GM18498 (cell line): Measurements from ENCODE around the gene RAB26.
"Not testable (repeated sequence)": the region's sequence is repeated elsewhere in the genome, so short reads cannot be mapped to it uniquely, and the experiment has no call there.

Source experiments
- ATAC-seq: cut with Tn5 transposase; IDR thresholded peaks from one replicate; pipeline ENCODE4 v1.9.1; 2021; ENCODE audit warnings: mild to moderate bottlenecking, moderate library complexity; ENCODE audit not compliant: unreplicated experiment

The RAB26 gene

DNA sequence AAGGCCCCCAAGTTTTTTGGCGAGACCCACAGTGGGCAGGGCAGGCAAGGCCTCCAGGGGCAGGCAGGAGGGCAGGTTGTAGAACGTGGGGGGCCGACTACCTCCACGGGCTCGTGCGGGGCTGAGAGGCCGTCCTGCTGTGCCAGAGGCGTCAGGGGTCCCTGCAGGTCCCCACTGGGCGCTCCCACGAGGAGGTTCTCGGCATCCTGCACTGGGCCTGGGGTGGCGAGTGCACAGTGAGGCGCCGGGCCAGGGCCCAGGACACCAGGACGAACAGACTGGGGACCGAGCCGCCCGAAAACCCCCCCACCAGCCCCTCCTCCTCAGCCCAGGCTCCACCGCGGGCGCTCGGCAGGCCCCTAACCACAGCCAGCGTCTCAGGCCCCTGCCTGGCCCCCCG, 32.0 kb upstream of the RAB26 start:
- not testable (repeated sequence) for ATAC-seq

DNA sequence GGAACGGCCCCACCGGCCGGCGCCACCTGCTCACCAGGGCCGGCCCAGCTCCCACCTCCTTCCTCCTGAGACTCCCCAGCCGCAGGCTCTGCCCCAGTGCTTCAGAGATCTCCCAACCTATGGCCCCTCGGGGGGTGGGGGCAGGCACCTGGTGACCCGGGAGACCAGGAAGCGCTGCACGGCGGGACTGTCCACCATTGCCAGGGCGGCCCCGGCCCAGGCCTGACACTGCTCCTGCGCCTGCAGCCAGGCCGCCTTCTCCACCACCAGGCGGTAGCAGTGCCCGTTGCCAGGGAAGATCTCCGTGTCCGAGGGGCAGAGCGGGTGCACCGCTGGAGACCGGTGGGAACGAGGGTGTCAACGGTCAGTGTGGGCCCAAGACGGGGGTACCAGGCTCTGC, 31.1 kb upstream of the RAB26 start:
- not testable (repeated sequence) for ATAC-seq

DNA sequence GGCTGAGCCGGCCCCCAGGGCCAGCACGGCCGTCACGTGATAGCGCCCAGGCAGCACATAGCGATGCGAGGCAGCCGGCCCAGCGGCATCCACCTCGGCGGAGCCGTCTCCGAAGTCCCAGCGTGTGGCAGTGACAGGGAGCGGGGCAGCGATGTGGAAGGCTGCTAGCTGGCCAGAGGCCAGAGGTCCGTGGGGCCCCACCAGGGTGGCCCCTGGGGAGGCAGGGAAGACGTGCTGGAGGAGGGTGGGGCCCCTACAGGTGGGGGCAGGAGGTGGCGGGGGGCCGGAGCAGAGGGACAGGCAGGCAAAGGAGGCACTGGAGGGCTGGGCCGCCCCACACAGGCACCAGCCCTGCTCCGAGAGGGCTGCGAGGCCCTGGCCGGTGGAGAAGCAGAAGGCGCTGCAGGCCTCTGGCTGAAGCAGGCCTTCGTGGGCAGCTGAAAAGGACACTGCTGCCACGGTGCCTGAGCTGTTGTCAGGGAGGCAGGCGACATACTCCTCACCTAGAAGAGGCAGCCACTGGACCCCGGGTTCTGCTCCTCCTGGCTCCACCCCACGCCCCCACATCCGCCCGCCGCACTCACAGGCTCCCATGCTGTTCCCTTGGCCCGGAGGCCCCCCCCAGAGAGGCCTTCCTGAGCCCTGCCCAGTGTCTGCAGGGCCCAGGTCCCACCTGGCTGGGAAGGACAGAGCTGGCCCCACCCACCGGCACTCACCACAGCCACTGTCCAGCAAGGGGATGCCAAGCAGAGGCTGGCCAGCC, 30.3 kb upstream of the RAB26 start:
- not testable (repeated sequence) for ATAC-seq

DNA sequence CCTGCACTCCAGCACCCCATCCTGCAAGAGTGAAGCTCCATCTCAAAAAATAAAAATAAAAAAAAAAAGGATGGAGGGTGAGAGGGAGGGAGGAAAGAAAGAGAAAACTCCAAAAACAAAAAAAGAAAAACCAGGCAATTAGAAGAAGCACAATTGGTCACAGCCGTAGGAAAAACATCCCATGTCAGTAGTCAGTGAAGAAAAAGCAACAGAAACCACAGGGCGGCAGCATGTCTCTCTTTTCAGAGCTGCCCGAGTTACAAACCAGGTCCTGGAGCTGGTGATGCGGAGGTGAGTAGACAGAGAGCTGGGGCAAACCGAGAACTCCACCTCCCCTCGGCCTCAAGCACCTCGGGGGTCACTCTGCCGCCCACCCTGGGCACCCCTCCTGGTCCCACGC, 27.1 kb upstream of the RAB26 start:
- not testable (repeated sequence) for ATAC-seq

DNA sequence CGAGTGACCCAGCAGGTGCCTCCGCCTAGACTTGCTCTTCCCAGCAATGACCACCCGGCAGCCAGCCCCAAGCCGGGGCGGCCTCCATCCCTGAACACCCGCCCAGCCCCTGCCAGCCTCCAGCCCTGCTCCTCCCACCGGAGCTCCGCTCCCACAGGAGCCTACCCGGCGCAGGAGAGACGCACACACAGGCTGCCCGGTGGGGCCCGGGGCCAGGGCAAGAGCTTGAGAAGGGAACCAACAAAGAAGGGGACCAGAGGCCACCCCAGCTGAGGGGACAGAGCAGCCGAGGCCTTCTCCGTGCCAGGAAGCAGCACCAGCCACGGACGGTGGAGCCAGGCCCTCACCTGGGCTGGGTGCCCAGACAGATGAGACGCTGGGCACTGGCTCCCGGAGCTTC, 26.6 kb upstream of the RAB26 start:
- no peak for ATAC-seq

DNA sequence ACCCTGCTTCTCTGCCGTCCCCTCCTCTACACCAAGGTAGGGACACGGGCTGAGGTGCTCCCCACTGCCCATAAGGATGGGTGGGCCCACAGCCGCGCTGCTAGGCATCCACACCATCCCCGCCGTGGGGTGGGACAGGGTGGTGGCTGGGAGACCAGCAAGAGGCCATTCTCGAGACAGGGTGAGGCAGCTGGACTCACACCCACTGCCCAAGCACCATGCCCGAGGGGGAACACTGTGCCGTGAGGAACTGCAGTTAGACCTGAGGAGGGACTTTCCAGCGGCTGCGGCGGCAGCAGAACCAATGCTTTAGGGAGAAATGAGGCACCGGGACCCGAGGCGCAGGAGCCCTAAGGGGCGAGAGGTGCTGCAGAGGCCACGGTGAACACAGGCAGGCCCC, 26.0 kb upstream of the RAB26 start:
- no peak for ATAC-seq

DNA sequence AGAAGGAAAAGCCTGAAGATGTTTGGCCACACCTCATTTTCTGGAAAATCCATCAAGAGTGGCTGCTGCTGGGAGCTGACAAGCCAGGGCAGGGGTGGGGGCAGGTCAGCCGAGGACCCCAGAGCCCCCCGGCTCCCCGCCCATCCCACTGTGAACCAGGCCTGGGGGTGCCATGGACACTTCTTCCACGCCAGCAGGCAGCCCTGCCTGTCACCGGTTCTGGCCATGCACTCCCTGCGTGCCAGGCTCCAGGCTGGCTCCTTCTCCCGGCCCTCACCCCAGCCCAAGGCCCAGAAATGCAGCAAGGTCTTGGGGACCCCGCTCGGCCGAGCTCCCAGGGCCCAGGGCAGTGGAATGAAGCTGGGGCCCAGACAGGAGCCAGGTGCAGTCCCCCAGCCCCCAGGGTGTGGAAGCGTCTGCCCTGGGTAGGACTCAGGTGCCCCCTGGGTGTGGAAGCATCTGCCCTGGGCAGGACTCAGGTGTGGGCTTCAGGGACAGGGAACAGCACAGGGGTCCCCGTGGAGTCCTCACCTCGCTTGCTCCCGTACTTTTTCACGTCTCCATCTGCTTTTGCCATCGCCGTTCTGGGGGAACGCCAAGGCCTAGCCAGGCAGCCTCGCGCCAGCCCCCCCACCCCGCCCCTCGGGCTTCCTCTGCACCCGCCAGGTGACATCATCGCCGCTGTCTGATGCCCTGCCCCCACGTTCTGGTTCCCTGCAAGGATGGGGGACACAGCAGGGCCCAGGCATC, 25.3 kb upstream of the RAB26 start:
- not testable (repeated sequence) for ATAC-seq

DNA sequence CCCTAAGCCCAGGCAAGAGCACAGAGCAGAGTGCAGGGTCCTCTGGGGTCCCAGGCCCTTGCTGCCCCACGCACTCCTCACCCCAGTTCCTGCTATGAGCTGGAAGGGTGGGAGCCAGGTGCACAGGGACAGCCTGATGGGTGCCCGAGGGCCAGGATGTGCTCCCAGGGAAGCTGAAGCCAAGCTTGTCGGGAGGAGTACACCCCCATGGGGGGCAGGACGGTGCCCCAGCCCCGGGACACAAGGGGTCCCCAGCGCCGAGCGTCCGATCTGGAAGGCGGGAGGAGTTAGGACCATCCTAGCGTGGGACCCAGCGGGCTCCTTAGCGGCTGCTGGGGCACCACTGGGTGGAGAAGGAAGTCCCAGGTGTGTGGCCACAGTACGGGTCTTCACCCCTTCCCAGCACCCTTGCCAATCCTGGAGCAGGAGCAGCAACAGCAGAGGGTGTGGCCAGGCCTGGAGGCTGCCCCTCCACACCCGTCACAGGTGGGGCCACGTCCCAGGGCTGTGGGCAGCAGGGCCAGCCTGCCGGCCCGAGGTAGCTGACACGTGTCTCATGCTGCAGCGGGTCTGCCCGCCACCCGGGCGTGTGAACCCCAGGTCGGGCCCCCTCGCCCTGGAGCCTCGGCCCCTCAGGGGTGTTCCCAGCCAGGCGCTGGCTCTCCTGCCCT, 24.6 kb upstream of the RAB26 start:
- ATAC-seq = not testable (repeated sequence)

DNA sequence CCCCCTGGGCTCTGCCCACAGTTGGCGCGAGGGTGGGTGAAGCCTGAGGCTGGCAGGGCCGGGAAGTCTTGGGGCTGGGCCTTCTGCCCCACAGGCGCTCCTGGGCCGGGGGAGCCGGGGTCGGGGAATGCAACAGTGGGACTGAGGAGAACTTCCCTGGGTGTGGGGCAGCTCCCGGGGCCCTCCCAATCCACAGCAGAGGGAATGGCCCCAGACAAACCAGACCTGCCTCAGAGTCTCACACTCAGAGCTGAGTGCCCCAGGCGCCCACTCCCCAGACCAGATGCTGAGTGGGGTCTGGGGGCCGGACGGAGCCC, 24.1 kb upstream of the RAB26 start:
- not testable (repeated sequence) for ATAC-seq

DNA sequence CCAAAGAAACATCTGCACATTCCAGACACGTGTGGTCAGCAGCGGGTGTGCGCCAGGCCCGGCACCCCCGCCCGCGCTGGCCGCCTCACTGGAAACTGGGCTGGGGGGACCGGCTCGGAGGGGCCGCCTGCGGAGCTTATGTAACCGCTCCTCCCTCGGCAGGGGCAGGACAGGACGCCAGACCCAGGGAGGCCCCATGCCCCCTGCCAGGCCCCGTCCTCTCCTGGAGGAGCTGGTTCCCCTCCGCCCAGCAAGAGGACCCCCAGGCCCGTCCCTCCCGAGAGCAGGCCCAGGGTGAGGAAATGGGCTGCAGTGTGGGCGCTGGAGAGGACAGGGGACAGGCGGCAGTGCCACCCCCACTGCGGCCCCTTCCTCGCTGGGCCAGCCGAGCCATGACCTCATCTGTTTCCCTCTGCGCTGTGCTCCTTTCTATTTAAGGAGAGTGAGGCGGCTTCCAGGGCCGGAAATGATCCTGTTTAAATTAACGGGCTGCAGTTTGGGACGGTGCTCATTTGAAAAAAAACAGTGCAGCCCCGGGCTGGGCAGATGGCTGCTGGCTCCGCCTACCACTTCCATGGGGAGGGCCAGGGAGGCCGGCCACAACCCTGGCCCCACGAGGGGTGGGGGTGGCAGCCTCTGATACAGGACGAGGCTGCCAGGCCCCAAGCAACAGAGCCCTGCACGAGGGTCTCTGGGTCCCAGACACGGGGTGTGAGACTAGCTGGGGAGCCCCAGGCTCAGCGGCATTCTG, 23.6 kb upstream of the RAB26 start:
- ATAC-seq = not testable (repeated sequence)

DNA sequence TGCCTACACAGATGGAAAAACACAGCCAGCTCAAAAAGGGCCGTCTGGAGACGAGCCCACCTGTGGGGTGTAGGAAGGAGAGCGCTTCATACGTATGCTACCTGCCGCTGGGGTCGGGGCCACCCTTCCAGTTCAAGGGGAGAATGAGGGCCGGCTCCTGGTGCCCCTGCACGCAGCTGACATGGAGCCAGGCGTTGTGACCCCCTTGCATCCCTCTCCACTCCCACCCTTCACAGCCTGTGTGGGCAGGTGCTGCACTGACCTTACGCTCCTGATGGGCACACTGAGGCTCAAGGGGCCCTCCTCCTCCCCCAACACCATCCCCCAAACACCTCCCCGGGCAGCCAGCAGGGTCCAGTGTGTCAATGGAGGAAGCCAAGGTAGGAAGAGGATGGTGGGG, 22.8 kb upstream of the RAB26 start:
- not testable (repeated sequence) for ATAC-seq

DNA sequence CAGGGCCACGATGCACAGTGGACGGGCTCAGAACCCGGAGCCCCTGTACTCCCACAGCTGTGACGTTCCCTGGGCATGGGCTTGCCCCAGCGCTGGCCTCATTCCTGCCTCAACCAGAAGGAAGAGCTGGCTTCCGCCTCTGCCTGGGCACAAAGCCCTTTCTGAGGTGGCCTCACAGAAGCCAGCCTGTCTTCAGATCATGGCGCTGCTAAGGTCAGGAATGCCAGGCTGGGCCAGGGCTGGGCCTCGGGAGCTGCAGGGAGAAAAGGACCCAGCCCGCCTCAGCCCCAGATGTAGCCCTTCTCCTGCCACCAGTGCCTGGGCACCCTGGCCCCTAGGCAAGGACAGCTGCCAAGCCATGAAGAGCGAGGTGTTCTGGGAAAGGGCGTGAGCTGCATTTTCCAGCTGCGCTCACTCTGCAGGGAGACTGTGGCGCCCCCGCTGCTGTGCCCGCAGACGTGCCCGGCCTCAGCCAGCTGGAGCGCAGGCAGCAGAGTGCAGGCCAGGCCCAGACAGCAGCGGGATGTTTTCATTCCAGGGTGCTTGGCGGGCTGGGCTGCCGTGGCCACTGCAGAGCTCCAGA, 22.2 kb upstream of the RAB26 start:
- not testable (repeated sequence) for ATAC-seq

DNA sequence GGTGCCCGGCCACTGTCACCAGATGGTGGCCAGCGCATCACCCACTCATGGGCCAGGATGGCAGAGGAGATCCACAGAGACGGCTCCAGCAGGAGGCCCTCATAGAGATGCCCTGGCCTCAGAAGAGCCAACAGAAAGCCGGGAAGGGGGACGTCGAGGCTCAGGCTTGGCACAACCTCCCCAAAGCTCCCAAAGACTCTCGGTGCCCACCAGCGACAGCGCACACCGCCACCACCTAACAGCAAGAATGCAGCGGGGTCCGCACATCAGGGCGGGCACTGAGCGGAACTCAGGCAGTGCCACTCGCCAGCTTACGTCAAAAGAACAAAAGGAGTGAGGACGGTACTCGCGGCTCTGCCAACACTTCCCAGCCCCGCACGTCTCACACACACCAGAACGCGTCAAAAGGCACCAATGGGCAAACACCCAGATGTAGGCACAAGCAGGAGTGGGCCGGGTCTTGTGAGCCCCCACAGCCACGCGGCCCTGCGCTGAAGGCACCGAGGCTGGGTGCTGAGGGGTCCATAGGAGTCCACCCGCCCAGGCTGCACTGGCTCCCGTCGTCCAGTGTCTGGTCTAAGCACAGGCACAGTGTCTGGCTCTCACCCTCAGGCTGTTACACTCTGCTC, 21.4 kb upstream of the RAB26 start:
- not testable (repeated sequence) for ATAC-seq

DNA sequence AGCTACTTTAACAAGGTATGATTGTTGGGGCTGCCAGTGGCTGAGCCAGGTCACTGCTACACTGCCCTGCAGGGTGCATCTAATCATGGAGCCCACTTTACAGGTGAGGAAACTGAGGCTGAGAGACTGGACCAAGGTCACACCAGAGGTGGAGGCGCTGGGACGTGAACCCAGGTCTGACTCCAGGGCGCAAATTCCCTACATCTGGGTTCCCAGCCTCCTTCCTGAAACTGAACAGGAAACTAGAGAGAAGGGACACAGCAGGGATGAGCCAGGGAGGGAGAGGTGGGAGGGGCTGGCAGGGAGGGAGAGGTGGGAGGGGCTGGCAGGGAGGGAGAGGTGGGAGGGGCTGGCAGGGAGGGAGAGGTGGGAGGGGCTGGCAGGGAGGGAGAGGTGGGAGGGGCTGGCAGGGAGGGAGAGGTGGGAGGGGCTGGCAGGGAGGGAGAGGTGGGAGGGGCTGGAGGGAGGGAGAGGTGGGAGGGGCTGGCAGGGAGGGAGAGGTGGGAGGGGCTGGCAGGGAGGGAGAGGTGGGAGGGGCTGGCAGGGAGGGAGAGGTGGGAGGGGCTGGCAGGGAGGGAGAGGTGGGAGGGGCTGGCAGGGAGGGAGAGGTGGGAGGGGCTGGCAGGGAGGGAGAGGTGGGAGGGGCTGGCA, 20.7 kb upstream of the RAB26 start:
- not testable (repeated sequence) for ATAC-seq

DNA sequence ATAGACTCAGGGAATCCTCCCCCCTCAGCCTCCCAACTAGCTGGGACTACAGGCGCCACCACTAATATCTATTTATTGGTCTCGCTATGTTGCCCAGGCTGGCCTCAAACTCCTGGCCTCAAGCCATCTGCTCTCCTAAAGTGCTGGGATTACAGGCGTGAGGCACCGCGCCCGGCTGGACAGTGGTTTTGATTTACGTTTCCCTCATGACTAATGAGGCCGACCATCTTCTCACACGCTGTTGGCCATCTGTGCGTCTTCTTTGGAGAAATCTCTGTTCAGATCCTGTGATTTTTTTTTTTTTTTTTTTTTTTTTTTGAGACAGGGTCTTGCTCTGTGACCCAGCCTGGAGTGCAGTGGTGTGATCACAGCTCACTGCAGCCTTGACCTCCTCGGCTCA, 19.2 kb upstream of the RAB26 start:
- not testable (repeated sequence) for ATAC-seq

DNA sequence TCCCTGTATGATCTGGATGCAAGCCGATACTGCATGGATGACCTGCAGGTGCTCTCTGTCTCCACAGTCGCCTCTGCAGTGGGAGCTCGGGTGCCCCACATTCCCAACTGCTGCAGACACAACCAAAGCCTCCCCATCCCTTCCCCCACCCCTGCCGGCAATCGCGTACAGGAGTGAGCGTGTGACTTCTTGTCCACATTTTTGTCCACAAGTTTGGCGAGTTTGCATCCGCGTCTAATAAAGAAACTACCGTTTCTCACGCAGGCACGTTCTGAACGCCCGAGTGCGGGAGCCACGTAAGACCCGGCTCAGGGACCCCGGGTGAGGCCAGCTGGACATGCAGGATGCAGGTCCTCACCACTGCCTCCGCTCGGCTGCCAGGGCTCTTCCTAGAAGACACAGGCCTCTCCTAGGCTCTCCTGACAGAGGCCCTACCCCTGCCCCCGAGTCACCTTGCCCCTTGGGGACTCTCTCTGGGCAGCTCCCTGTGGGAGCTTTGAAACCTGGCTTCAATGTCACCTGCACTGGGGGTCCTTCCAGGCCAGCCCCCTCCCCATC, 18.5 kb upstream of the RAB26 start:
- not testable (repeated sequence) for ATAC-seq

DNA sequence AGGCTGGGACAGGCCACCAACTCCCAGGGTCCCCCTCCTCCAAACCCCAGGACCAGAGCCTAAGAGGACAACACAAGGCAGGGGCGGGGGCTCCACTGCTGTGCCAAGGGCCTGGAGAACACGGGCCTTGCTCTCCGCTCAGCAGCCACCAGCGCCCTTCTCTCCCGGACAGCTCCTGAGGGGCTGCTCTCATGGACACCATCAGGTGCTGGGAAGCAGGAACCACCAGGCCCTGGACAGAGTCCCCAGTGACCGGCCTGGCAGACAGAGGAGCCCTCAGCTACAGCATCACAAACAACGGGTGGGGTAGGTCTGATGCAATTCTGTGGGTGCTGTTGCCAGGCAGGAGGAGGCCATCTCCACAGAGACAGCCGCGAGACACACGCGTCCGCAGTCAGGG, 14.6 kb upstream of the RAB26 start:
- ATAC-seq = not testable (repeated sequence)

DNA sequence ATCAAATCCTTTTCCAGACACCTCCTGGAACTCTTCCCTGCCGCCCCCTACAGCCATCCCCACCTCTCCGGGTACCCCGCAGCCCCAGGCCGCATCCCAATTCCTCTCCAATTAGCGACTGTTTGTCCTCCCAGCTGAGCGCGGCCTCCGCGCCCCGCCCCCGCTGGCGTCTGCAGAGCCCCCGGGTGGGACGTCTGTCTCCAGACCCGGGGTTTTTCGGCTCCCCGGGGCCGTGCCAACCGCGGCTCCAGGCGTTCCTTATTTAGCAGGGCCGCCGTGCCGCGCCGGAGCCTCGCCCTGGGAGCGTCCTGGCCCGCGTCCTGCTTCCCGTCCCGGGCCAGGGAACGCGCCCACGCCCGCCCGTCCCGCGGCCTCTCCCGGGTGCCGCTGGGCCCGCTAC, 13.4 kb upstream of the RAB26 start:
- ATAC-seq = not testable (repeated sequence)

DNA sequence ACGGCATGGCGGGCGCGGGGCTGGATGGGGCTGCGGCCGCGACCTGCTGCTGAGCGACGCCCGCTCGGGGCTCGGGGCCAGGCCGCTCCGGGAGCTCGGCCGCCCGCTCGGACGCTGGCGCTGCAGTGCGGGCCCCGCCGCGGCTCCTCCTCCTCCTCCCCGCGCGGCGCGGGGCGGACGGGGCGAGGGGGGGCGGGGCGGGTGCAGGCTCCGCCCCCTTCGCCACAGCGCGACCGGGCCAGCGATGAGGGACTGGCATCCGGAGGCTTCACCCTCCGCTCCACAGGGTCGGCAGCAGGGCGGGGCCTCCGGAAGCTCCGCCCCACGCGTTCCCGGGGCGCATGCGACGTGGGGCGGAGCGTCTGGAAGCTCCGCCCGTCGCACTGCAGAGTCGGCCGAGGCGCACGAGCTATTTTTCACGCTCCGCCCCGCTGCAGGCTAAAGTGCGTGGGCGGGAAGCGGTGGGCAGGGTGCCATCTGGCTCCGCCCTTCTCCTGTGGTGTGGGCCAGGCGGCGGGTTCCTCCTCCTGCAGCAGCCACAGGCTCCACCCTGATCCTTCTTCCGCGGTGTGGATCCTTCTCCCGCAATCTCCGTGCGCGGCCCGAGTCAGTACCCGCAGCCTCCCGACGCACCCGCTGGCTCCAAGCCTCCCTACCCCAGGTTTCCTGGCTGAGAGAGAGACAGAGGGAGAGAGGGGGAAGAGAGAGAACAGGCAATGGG, 12.5 kb upstream of the RAB26 start, which contains the start of gene PKD1:
TSS of gene PKD1 (minus strand) at position 129 of the 721 bp plus-strand sequence. CDS start 209 bp downstream, outside the sequence.
- ATAC-seq = peak; percentile 62
